Hypothalamus (tissue), 51 donors: ENCODE measurements around the gene ZNF311.
"Not testable (repeated sequence)": the region's sequence is repeated elsewhere in the genome, so short reads cannot be mapped to it uniquely, and the experiment has no call there.

Experiments
- DNase-seq, 51 donors: peaks; one replicate each; lab custom pipeline; 2025; lab: John Stamatoyannopoulos, UW

Gene ZNF311

DNA sequence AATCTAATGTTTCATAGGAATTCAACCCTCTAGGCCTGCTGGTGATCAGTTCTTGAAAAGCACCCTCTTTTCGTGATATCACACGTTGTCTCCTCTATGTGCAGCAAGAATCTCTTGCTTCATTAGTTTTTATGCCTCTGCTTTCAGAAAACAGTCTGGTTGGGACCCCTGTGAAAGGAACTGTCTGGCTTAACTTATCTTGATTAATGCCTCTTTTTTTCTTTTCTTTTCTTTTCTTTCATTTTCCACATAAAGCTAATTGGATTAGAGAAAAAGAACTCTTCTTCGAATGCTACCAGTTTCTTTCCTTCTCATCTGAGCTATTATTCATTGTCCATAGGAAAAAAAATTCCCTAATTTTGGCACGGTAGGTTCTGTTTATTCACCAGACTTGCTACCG lies 21.3 kb downstream of the ZNF311 start:
- DNase-seq: no peak

DNA sequence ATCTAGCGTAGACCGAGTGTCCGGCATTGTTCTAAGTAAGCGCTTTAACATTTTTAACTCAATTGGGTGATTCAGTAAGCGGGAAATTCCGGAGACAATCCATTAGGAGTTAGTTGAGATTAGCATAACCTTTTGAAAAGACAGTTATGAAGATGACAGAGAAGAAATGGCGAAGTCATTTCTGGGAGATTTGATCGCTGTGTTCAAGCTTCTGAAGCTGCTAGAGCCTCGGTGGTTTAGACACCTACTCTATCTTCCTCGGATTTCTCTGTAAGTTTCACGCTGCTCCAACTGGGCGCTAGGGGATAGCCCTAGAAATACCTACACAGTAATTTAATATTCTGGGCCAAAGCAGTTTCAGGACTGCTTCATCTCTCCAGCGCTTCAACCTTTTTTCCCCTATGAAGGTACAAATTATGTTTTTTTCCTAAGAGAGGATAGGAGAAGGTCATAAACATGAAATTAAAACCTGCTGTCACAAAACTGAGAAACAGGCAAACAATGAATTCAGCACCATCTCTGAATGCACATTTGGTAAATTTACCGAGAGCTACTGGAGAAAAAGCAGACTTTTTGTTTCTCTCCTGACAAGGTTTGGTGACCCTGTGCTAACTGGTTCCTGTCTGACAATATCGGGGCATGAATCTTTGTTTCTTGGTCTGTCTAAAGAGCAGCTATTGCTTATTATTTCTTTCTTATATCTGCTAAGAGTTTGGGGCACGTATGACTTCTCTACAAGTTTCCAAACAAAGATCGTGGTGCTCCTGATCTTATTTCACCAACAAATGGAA lies 22.4 kb downstream of the ZNF311 start:
- peak in 11 of 51 donors; percentile 0 to 76 (median 8) for DNase-seq

DNA sequence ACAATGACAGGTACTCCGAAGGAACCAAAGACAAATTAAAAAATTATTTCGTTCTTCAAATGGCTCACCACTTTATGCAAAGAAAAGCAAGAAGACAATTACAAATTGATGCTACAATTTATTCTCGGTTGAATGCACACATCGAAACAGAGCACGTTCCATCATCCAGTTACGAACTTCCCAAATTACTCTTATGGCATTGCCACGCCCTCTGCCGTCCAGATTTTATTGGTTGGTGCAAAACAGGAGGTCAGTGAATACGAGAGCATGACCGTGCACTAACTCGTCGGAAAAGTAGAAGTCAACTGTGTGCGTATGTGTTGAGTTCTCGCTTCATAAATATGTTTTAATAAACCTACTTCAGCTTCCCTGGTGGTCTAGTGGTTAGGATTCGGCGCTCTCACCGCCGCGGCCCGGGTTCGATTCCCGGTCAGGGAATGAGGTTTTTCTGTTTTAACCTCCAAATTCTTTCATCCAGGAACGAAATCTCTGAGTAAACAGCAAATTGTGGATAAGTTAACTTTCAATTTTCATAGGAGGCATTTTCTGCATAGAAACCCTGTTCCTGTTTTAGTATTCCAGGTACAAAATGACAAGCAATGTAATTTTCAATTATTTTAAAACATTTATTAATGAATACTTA lies 23.2 kb downstream of the ZNF311 start:
- DNase-seq: peak in 48 of 51 donors; percentile 7 to 90 (median 46)

DNA sequence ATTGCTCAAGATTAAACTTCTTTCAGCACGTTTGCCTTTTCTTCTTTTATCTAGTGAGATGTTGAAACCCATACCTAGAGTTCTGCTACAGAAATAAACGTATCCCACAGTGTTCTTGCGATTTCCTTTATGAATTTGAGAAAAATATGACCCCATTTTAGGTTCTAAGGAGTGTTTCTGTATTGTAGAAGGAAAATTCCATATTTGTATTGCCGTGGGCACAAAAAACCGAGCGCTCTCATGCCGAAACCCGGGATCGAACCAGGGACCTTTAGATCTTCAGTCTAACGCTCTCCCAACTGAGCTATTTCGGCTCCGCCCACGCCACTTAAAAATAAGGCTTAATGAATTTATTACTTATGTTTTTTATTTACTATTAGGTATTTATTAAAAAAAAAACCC lies 23.7 kb downstream of the ZNF311 start:
- peak in 35 of 51 donors; percentile 3 to 90 (median 29) for DNase-seq

DNA sequence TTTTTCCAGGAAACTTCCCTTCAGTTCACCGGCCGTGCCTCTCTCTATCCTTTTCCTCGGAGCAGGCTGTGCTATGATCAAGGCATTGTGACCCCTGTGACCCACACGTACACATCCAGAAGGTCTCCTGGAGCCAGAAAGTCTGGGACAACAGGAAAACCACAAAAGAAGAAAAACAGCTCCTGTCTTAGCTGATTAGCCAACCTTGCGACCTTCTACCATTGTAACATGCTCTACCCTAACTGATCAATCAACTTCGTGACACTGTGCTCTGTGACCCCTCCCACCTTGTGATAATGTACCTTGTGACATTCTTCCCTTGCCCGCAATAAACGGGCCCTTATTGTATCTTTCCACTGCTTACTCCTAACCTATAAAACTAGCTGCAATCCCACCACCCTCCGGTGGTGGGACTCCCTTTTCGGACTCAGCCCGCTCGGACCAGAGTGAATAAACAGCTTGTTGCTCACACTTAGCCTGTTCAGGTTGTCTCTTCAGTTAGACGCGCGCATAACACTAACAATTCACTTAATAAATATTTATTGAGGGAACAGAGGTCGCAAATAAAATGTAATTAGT lies 24.2 kb downstream of the ZNF311 start:
- DNase-seq: peak in 15 of 51 donors; percentile 3 to 38 (median 12)

DNA sequence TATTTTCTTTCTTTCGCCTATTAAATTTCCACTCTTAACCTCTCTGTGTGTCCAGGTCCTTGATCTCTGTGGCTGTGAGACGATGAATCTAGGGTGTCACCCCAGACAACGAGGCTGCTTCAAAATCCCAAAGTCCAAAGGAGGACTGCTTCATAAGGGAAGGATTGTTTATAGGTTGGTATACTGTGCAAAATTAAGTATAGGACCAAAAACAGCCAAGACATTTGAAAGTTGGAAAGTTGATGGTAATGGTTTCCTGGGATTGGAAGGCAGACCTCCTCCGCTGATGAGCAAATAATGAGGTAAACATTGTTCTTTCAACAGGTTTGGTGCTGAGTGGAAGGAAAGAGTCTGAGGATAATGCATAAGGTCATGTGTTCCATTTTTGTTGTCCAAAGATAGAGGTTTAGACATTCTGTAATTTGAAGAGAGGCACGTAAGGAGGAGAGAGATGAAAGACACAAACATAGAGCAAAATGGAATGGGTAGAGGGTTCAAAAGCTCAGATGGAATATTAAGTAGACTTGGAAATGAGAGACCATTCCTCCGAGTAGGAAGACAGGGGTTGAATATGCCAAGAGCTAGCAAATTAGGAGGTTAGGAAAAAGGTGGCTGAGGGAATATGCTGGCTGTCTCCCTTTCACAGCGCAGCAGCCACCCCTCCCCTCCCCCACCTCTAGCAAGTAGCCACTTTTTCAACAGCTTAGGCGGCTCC lies 24.8 kb downstream of the ZNF311 start:
- DNase-seq: peak in 1 of 51 donors; percentile 10

DNA sequence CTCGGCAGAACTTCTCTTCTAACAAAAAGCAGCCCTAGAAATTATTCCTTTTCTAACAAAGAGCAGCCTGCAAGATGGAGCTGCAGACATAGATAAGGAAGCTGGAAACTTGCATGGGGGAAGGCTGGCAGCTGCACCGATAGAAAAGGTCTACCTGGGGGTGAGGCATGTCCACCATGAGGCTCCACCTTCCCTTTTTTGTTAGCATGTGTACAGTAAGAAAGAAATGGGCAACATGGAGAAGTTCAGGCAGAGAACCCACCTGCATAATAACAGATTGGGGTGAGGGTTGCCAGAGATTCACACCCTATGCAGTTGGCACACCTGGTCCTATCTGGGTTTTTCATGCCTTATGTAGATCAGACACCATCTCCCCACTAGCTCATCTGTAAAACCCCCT lies 25.4 kb downstream of the ZNF311 start:
- no peak for DNase-seq

DNA sequence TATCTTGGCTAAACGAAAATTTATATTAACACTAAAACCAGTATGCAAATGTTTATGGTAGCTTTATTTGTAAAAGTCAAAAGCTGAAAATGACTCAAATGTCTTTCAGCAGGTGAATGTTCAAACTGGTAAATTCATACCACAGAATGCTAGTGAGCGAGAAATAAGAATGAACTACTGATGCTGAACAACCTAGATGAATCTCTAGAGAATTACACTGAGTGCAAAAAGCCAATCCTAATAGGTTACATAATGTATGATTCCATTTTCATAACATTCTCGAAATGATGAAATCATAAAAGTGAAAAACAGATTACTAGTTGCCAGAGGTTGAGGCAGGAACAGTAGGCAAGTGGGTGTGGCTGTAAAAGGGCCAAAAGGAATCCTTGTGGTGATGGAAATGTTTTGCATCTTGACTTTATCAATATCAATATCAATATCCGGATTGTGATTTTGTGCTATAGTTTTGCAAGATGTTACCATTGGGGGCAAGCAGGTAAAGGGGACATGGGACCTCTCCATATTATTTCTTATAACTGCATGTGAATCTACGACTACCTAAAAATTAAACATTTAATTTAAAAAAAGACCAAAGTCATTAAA lies 26.1 kb downstream of the ZNF311 start:
- no peak for DNase-seq

DNA sequence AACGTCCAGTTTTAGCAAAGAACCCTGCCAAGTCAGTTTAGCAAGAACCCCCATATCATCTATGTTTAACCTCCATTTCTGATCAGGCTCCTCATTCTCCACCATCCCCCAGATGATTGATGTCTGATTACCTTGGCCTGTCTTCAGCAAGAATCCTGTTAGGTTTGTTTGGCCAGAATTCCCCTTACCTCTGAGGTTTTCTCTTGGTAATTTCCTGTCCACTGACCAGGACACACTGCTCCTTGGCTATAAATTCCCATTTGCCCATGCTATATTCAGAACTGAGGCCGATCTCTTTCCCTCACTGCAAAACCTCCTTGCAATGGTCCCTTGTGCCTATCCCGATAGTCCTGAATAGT lies 27.0 kb downstream of the ZNF311 start:
- no peak for DNase-seq

DNA sequence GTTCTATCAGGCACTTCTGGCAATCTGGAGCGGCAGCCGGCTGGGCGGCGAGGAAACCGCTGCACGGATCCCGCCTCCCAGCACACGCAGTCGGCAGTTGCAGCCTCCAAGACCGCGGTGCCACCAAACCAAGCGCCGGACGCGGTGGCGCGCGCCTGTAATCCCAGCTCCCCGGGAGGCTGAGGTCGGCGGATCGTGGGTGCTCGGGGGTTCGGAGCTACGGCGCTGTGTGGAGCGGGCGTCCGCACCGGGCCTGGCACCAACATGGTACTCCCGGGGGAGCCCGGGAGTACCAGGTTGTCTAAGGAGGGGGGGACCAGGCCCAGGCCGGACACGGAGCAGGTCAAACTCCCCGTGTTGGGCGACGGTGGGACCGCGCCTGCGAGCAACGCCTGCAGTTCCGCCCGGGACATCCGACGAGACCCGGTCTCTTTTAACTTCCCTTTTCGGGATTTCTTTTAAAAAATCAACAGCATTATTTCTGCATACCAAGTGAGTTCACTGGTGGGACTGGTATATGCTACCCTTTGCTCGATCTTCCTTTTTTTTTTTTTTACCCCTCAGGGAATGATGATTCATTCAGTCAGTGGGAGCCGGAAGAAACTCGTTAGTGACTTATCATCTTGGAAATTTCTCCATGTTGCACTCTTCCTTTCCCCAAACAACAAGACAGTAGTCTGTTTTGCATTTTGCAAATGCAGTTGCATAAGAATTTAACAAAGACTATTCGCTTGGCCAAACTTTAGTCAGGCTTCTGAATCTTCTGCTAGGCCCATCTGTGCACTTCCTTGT lies 27.6 kb downstream of the ZNF311 start:
- peak in 8 of 51 donors; percentile 6 to 35 (median 12) for DNase-seq

DNA sequence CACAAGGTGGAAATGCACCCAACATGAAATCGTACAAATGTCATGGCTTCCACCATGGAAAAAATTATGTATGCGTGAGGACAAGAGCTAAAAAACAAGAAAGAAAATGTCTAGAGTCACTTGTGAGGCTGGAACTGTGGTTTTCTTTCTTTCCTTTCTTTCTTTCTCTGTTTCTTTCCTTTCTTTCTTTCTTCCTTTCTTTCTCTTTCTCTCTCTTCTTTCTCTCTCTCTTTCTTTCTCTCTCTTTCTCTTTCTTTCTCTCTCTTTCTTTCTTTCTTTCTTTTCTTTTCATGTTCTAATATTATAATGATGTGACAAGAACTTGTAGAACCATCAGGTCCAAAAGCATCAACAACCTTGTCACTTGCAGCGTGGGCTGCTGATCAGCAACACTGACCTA lies 28.4 kb downstream of the ZNF311 start:
- DNase-seq: no peak

DNA sequence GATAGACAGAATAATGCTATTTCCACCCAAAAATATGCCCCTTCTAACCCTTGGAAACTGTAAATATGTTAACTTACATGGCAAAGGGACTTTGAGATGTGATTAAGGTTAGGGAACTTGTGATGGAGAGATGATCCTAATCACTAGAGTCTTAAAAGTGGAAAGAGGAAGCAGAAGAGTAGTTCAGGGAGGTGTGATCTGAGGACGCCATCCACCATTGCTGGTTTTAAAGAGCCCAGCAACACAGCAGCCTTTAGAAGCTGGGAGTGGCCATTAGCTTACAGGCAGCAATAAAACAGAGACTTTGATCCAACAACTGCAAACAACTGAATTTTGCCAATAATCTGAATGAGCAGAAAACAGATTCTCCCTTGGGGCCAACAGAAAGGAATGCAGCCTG lies 30.6 kb downstream of the ZNF311 start:
- no peak for DNase-seq

DNA sequence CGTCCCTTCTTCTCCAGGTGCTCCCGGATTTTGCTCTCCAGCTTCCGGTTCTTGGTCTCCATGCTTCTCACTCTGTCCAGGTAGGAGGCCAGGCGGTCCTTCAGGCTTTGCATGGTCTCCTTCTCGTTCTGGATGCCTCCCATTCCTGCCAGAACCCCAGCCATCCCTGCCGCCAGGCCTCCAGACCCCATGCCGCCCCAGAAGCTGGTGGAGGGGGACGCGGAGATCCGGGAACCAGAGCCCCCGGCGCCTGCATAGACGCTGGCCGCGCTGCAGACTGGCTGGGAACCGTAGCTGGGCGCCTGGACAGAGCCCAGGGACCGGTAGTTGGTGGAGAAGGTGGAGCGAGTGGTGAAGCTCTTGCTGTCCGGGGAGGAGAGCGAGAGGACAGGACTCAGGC lies 35.1 kb downstream of the ZNF311 start:
- DNase-seq: not testable (repeated sequence)

DNA sequence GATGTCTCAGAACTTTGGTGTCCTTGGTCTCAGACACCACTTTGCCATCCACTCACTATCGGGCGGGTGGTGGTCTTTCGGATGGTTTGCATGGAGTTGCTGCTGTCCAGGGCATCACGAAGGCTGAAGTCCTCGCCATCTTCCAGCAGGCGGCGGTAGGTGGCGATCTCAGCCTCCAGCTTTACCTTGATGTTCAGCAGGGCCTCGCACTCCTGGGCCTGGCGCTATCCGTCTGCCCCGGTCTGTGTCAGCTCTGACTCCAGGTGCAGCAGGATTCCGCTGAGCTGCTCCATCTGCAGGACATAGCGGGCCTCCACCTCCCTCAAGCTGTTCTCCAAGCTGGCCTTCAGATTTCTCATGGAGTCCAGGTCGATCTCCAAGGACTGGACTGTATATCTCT lies 36.0 kb downstream of the ZNF311 start:
- no peak for DNase-seq

DNA sequence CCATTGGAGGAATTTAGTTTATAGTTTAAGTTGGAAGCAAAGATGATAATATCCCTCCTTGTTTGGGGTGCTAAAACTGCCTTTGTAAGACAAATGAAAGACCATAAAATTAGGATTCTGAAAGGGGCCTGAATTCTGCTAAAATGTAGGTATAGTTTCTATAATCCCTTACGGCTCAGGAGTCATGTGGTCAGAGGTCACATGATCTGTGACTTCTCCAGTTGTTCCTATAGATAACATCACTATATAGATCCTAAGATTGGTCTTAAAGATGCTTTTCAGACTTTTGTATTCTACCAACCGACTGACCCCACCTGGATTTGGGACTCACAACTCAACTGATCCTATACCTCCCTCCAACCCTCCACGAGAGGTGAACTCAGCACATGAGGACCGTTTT lies 36.6 kb downstream of the ZNF311 start:
- no peak for DNase-seq

DNA sequence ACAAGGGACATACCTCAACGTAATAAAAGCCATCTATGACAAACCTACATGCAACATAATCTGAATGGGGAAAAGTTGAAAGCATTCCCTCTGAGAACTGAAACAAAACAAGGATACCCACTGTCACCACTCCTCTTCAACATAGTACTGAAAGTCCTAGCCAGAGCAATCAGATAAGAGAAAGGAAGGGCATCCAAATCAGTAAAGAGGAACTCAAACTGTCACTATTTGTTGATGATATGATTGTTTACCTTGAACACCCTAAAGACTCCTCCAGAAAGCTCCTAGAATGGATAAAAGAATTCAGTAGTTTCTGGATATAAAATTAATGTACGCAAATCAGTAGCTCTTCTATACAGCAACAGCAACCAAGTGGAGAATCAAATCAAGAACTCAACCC lies 39.4 kb downstream of the ZNF311 start:
- no peak for DNase-seq

DNA sequence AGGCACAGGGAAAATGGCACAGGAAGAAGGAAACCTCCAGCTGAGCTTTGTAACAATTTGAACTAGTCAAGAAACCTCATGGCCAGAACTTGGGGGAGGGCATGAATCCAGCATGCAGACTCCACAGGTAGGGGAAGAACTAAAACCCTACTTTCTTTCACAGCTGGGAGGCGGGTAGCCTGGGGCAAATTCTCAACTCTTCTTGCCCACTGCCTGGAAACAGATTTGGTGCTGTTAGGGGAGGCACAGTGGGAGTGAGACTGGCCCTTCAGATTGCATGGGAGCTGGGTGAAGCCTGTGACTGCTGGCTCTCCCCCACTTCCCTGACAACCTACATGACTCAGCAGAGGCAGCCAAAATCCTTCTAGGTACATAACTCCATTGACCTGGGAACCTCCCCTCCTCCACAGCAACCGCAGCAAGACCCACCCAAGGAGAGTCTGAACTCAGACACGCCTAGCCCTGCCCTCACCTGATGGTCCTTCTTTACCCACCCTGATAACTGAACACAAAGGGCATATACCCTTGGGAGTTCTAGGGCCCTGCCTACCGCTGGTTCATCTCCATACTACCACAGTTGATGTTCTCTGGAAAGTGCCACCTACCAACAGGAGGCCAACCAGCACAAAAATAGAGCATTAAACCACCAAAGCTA lies 44.1 kb downstream of the ZNF311 start:
- DNase-seq: no peak

DNA sequence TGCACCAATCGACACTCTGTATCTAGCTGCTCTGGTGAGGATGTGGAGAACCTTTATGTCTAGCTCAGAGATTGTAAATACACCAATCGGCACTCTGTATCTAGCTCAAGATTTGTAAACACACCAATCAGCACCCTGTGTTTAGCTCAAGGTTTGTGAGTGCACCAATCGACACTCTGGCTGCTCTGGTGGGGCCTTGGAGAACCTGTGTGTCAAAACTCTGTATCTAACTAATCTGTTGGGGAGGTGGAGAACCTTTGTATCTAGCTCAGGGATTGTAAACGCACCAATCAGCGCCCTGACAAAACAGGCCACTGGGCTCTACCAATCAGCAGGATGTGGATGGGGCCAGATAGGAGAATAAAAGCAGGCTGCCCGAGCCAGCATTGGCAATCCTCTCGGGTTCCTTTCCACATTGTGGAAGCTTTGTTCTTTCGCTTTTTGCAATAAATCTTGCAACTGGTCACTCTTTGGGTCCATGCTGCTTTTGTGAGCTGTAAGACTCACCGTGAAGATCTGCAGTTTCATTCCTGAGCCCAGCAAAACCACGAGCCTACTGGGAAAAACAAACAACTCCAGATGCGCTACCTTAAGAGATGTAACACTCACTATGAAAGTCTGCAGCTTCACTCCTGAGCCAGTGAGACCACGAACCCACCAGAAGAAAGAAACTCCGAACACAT lies 46.4 kb downstream of the ZNF311 start:
- DNase-seq: not testable (repeated sequence)

DNA sequence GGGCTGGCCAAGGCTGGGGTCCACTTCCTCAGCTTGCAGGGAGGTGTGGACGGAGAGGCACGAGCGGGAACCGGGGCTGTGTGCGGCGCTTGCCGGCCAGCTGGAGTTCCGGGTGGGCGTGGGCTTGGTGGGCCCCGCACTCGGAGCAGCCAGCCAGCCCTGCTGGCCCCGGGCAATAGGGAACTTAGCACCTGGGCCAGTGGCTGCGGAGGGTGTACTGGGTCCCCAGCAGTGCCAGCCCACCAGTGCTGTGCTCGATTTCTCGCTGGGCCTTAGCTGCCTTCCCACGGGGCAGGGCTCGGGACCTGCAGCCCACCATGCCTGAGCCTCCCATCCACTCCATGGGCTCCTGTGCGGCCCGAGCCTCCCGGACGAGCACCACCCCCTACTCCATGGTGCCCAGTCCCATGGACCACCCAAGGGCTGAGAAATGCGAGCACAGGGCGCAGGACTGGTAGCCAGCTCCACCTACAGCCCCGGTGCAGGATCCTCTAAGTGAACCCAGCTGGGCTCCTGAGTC lies 47.3 kb downstream of the ZNF311 start:
- not testable (repeated sequence) for DNase-seq
